Measurements from ENCODE around the gene PSG11. TPM values are rescaled to one million over a fixed set of nuclear protein-coding genes. Genes with fewer than 3 reads are reported as not detected.

The PSG11 gene
- total and polyA plus RNA-seq, 2 donors from 2014 or later: not detected

DNA sequence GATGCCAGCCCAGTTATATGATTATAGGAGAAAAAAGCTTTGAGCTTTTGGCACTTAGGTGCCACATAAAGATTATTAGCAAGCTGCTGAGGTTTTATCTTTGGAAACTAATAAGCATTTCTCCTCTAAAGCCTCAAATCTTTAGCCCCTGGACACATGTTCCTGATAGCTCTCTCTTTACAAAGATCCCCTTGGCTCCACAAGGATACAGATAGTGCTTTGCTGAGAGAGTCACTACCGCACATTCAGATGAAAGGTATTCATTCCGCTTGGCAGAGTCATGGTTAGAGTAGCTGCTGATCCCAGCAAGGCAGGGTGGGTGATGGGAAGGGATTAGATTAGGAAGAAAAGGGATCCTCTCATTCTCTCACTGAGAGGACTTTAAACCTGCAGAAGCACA, 61.1 kb downstream of the PSG11 start:
- Histone ChIP-seq H3K27ac (ENCODE audit: low read depth in 2 of 2, low read length in 2 of 2) (no peak overlapping the region), H3K9ac (ENCODE audit: low read length in 3 of 3) (no peak overlapping the region), H3K36me3 (ENCODE audit: control insufficient read depth in 2 of 3, insufficient read depth in 3 of 3, low read length in 3 of 3) (no peaks in the 10 kb centered on the region), H3K27me3 (ENCODE audit: control insufficient read depth, insufficient read depth, low read length) (no peaks in the 10 kb centered on the region), H3K4me3 (ENCODE audit: low read length in 3 of 3) (no peak overlapping the region), H3K4me1 (ENCODE audit: control insufficient read depth in 2 of 3, insufficient read depth in 2 of 3, low read depth in 1 of 3, low read length in 3 of 3) (no peaks in the 10 kb centered on the region), H3K9me3 (ENCODE audit: control insufficient read depth in 2 of 3, insufficient read depth in 1 of 3, low read length in 3 of 3) (no peaks in the 10 kb centered on the region)
- no peak for DNase-seq
- FAIRE-seq: no peak
- intact Hi-C loops (cut with DNase I): no loop called here
- TF ChIP-seq, protein P1, sequence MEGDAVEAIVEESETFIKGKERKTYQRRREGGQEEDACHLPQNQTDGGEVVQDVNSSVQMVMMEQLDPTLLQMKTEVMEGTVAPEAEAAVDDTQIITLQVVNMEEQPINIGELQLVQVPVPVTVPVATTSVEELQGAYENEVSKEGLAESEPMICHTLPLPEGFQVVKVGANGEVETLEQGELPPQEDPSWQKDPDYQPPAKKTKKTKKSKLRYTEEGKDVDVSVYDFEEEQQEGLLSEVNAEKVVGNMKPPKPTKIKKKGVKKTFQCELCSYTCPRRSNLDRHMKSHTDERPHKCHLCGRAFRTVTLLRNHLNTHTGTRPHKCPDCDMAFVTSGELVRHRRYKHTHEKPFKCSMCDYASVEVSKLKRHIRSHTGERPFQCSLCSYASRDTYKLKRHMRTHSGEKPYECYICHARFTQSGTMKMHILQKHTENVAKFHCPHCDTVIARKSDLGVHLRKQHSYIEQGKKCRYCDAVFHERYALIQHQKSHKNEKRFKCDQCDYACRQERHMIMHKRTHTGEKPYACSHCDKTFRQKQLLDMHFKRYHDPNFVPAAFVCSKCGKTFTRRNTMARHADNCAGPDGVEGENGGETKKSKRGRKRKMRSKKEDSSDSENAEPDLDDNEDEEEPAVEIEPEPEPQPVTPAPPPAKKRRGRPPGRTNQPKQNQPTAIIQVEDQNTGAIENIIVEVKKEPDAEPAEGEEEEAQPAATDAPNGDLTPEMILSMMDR (IDR thresholded peaks at IDR 0.05; ENCODE audit: borderline replicate concordance, extremely low read depth, insufficient read depth): no peak

DNA sequence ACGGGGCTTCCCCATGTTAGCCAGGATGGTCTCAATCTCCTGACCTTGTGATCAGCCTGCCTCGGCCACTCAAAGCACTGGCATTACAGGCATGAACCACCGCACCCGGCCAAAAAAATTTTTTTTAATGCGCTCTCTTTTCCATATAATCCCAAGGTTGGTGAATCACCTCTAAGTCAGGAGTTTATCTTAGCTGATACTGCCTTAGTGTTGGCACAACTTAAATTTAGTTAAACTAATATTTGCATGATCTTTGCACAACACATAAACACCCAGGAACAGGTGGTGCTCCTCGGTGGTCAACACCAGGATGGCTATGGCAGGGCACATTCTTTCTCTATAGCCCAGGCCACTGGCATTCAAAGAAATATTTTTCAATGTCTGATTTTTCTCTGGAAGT, 65.2 kb downstream of the PSG11 start:
- intact Hi-C loops (cut with DNase I): no loop called here
- no peak for DNase-seq

More for the DNA sequence above, 65.2 kb downstream of the PSG11 start:
- TF ChIP-seq, protein P1 (IDR thresholded peaks at IDR 0.05; ENCODE audit: borderline replicate concordance, extremely low read depth, insufficient read depth): no peak
- Histone ChIP-seq H3K36me3 (ENCODE audit: control insufficient read depth in 2 of 3, insufficient read depth in 3 of 3, low read length in 3 of 3) (no peaks in the 10 kb centered on the region), H3K27me3 (ENCODE audit: control insufficient read depth, insufficient read depth, low read length) (no peaks in the 10 kb centered on the region), H3K4me1 (ENCODE audit: control insufficient read depth in 2 of 3, insufficient read depth in 2 of 3, low read depth in 1 of 3, low read length in 3 of 3) (no peaks in the 10 kb centered on the region), H3K9me3 (ENCODE audit: control insufficient read depth in 2 of 3, insufficient read depth in 1 of 3, low read length in 3 of 3) (no peaks in the 10 kb centered on the region), H3K9ac (ENCODE audit: low read length in 3 of 3) (no peak overlapping the region), H3K4me3 (ENCODE audit: low read length in 3 of 3) (no peak overlapping the region), H3K27ac (ENCODE audit: low read depth in 2 of 2, low read length in 2 of 2) (no peak overlapping the region)
- FAIRE-seq: no peak

Other genes starting within 250 kb of the PSG11 start
- not detected for gene PSG1, start 146.8 kb downstream of the PSG11 start, total RNA-seq
- not detected for gene PSG1, start 146.8 kb downstream of the PSG11 start, polyA plus RNA-seq (ENCODE audit: insufficient read depth, low read depth, low replicate concordance)
- gene PSG6, start 108.6 kb downstream of the PSG11 start, total RNA-seq: not detected
- gene PSG6, start 108.6 kb downstream of the PSG11 start, polyA plus RNA-seq (ENCODE audit: insufficient read depth, low read depth, low replicate concordance): not detected
- not detected for gene PSG7, start 89.3 kb downstream of the PSG11 start, total RNA-seq
- gene PSG7, start 89.3 kb downstream of the PSG11 start, polyA plus RNA-seq (ENCODE audit: insufficient read depth, low read depth, low replicate concordance): not detected
- gene PSG2, start 56.2 kb upstream of the PSG11 start, total RNA-seq: not detected
- not detected for gene PSG2, start 56.2 kb upstream of the PSG11 start, polyA plus RNA-seq (ENCODE audit: insufficient read depth, low read depth, low replicate concordance)
- gene PSG5, start 160.1 kb upstream of the PSG11 start, total RNA-seq: not detected
- not detected for gene PSG5, start 160.1 kb upstream of the PSG11 start, polyA plus RNA-seq (ENCODE audit: insufficient read depth, low read depth, low replicate concordance)
- gene PSG4, start 179.2 kb upstream of the PSG11 start, total RNA-seq: 0.35 TPM
- gene PSG4, start 179.2 kb upstream of the PSG11 start, polyA plus RNA-seq (ENCODE audit: insufficient read depth, low read depth, low replicate concordance): not detected
- not detected for gene PSG9, start 243.1 kb upstream of the PSG11 start, total RNA-seq
- gene PSG9, start 243.1 kb upstream of the PSG11 start, polyA plus RNA-seq (ENCODE audit: insufficient read depth, low read depth, low replicate concordance): not detected